Neutrophil (primary cell): ENCODE results near the gene FAF1.

ENCODE experiments used
- H3K27ac ChIP-seq: fragments of 200-600 bp; sonication (generic); 2 replicates; pipeline ENCODE4 v1.5.1; 2016; ENCODE audit warnings: mild to moderate bottlenecking, moderate library complexity
- H3K27me3 ChIP-seq: fragments of 200-600 bp; sonication (generic); 2 replicates; pipeline ENCODE4 v1.6.0; 2016; ENCODE audit warnings: mild to moderate bottlenecking
- H3K36me3 ChIP-seq: fragments of 200-600 bp; sonication (generic); 2 replicates; pipeline ENCODE4 v1.5.1; 2017
- H3K4me1 ChIP-seq, 2 experiments: fragments of 200-600 bp in 1 of 2; sonication (generic) in 1 of 2; 1 replicate in 1 of 2; 2 replicates in 1 of 2; pipeline versions ENCODE4 v1.5.1 to v1.6.1; 2013 to 2016; ENCODE audit warnings: low read depth in 1 of 2, low read length in 1 of 2, mild to moderate bottlenecking in 1 of 2, moderate library complexity in 1 of 2; ENCODE audit not compliant: control insufficient read depth in 1 of 2, insufficient read depth in 1 of 2
- H3K4me3 ChIP-seq, 2 experiments: fragments of 200-600 bp in 1 of 2; sonication (generic) in 1 of 2; 1 replicate in 1 of 2; 2 replicates in 1 of 2; pipeline ENCODE4 v1.5.1; 2013 to 2016; ENCODE audit warnings: low read depth in 1 of 2, low read length in 1 of 2, mild to moderate bottlenecking in 1 of 2, moderate library complexity in 1 of 2
- H3K9me3 ChIP-seq: fragments of 200-600 bp; sonication (generic); 2 replicates; pipeline ENCODE4 v1.5.1; 2016
- CTCF ChIP-seq: fragments of 200-600 bp; sonication (generic); IDR thresholded peaks from 2 replicates; pipeline ENCODE4 v1.5.1; 2016; ENCODE audit warnings: antibody characterized with exemption

FAF1 gene

GRCh38 chr1:50661626-50662025, 298.4 kb downstream of the FAF1 start:
- Histone ChIP-seq H3K9me3 (no peaks in the 10 kb centered on the region), H3K36me3 (no peaks in the 10 kb centered on the region), H3K27me3 (no peaks in the 10 kb centered on the region), H3K4me3 (no peak overlapping the region), H3K4me1 (no peaks in the 10 kb centered on the region), H3K27ac (no peak overlapping the region)
- TF ChIP-seq CTCF = no peak

- H3K27ac ChIP-seq = no peak overlapping the region
- no peaks in the 10 kb centered on the region for H3K9me3 ChIP-seq
- no peaks in the 10 kb centered on the region for H3K4me1 ChIP-seq
- H3K27me3 ChIP-seq = no peaks in the 10 kb centered on the region
- H3K4me3 ChIP-seq = no peak overlapping the region
- no peak for TF ChIP-seq CTCF
- H3K36me3 ChIP-seq = no peaks in the 10 kb centered on the region
These were observed 300.9 kb downstream of the FAF1 start for GRCh38 chr1:50659107-50659662.

- TF ChIP-seq CTCF = no peak
- H3K36me3 ChIP-seq = no peaks in the 10 kb centered on the region
- H3K4me1 ChIP-seq = no peaks in the 10 kb centered on the region
- H3K27me3 ChIP-seq = no peaks in the 10 kb centered on the region
- no peaks in the 10 kb centered on the region for H3K9me3 ChIP-seq
- no peak overlapping the region for H3K4me3 ChIP-seq
- H3K27ac ChIP-seq = no peak overlapping the region
These were observed 301.5 kb downstream of the FAF1 start for GRCh38 chr1:50658459-50659076.

GRCh38 chr1:50656931-50657330, 303.1 kb downstream of the FAF1 start:
- Histone ChIP-seq H3K9me3 (no peaks in the 10 kb centered on the region), H3K27me3 (no peaks in the 10 kb centered on the region), H3K36me3 (no peaks in the 10 kb centered on the region), H3K4me1 (no peaks in the 10 kb centered on the region), H3K27ac (no peak overlapping the region), H3K4me3 (no peak overlapping the region)
- no peak for TF ChIP-seq CTCF

GRCh38 chr1:50651476-50652263, 308.4 kb downstream of the FAF1 start:
- H3K27ac ChIP-seq = no peak overlapping the region
- TF ChIP-seq CTCF = no peak
- H3K4me1 ChIP-seq = no peaks in the 10 kb centered on the region
- no peaks in the 10 kb centered on the region for H3K9me3 ChIP-seq
- H3K4me3 ChIP-seq = no peak overlapping the region
- no peaks in the 10 kb centered on the region for H3K27me3 ChIP-seq
- H3K36me3 ChIP-seq = no peaks in the 10 kb centered on the region
